PC-9 (cell line): ENCODE results near the gene GREB1L. TPM values are rescaled to one million over a fixed set of nuclear protein-coding genes. Genes with fewer than 3 reads are reported as not detected.

ENCODE experiments used
- BruUV-seq: library from RNA; stranded (reverse); fragments of 400-500 nt; replicated peaks from 2 replicates; lab custom pipeline; 2021; lab: Mats Ljungman, UMichigan
- CTCF ChIA-PET: fragments of 300-600 bp; sonication (Branson Sonifier 250); formaldehyde crosslinking; loops from one replicate; lab custom pipeline; 2022; ENCODE audit warnings: antibody characterized with exemption; lab: Charles Lee
- POLR2A ChIA-PET: fragments of 300-600 bp; sonication (Branson Sonifier 250); formaldehyde crosslinking; loops from one replicate; lab custom pipeline; 2022; ENCODE audit warnings: antibody characterized with exemption; ENCODE audit not compliant: unreplicated experiment; lab: Charles Lee
- DNase-seq, 2 experiments: peaks; one replicate each; pipeline versions ENCODE4 v3.0.0 to v3.0.0-alpha.2; 2015 to 2022; ENCODE audit warnings: mixed read lengths in 1 of 2
- H2AFZ ChIP-seq: fragments of 200-600 bp; sonication (generic); 2 replicates; pipeline ENCODE4 v1.8.1; 2017; ENCODE audit warnings: antibody characterized with exemption
- H3F3A ChIP-seq: fragments of 200-600 bp; sonication (generic); 2 replicates; pipeline ENCODE4 v1.8.1; 2017; ENCODE audit warnings: antibody characterized with exemption, mild to moderate bottlenecking, low read depth; ENCODE audit not compliant: insufficient read depth
- H3K27ac ChIP-seq: fragments of 200-600 bp; sonication (generic); 2 replicates; pipeline ENCODE4 v1.6.1; 2016; ENCODE audit warnings: mixed run types
- H3K27me3 ChIP-seq: fragments of 200-600 bp; sonication (generic); 2 replicates; pipeline ENCODE4 v1.6.1; 2016; ENCODE audit warnings: low read depth, mixed run types; ENCODE audit not compliant: insufficient read depth
- H3K36me3 ChIP-seq: fragments of 200-600 bp; sonication (generic); 2 replicates; pipeline ENCODE4 v1.6.1; 2016; ENCODE audit warnings: low read depth, mixed run types
- H3K4me1 ChIP-seq: fragments of 200-600 bp; sonication (generic); replicated peaks from 2 replicates; pipeline ENCODE4 v1.6.1; 2016; ENCODE audit warnings: mixed run types; ENCODE audit not compliant: insufficient read depth
- H3K4me2 ChIP-seq: fragments of 200-600 bp; sonication (generic); 2 replicates; pipeline ENCODE4 v1.6.1; 2017; ENCODE audit warnings: mixed run types
- H3K4me3 ChIP-seq: fragments of 200-600 bp; sonication (generic); 2 replicates; pipeline ENCODE4 v1.6.1; 2016; ENCODE audit warnings: mixed run types
- H3K79me2 ChIP-seq: fragments of 200-600 bp; sonication (generic); 2 replicates; pipeline ENCODE4 v1.6.1; 2017; ENCODE audit warnings: low read depth, mixed run types
- H3K9me2 ChIP-seq: fragments of 200-600 bp; sonication (generic); 2 replicates; pipeline ENCODE4 v1.8.1; 2017; ENCODE audit warnings: mild to moderate bottlenecking; ENCODE audit not compliant: insufficient read depth
- H3K9me3 ChIP-seq: fragments of 200-600 bp; sonication (generic); 2 replicates; pipeline ENCODE4 v1.8.1; 2016; ENCODE audit warnings: low read depth; ENCODE audit not compliant: insufficient read depth
- H4K20me1 ChIP-seq: fragments of 200-600 bp; sonication (generic); 2 replicates; pipeline ENCODE4 v1.8.1; 2017; ENCODE audit not compliant: insufficient read depth
- EZH2 ChIP-seq: fragments of 200-600 bp; sonication (generic); IDR thresholded peaks from 2 replicates; pipeline ENCODE4 v1.8.0; 2017; ENCODE audit warnings: antibody characterized with exemption, low read depth
- intact Hi-C: fragments of 100-400 bp; cut with micrococcal nuclease; formaldehyde crosslinking; loops from one replicate; pipeline ENCODE4 v1.10.0; 2022; ENCODE audit not compliant: unreplicated experiment
- total RNA-seq: library from RNA; stranded (reverse); gene quantifications from 2 replicates; pipeline ENCODE4 v1.2.3, GENCODE V29; 2021
- TF ChIP-seq, protein P1 (sequence below): fragments of 200-600 bp; sonication (generic); conservative IDR thresholded peaks from 2 replicates; pipeline ENCODE4 v1.6.1; 2017; ENCODE audit warnings: mixed run types, antibody characterized with exemption, mild to moderate bottlenecking, moderate library complexity

Gene GREB1L
- total RNA-seq, 1 experiment from 2014 or later: 6.0 TPM

DNA sequence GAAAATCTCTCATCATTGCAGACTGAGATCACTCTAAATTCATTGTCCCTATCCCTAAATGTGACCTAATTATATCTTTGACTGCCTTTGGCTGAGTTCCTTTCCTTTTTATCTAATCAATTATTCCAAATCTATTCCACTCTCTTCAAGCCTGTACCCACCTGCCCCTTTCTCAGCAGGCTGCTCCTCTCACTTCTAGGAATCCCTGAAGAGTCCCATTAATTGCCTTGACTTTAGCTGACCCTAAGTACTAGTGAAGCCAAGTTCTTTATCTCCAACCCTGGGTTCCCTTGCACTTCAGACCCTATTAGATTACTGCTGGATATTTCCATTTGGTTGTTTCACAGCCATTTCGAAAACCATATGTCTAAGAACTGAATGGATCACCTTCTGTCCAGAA, 102.8 kb downstream of the GREB1L start:
- Histone ChIP-seq H3K79me2 (no peaks in the 10 kb centered on the region), H3K27ac (no peak overlapping the region), H3K36me3 (no peaks in the 10 kb centered on the region), H3F3A (0 out of 2 replicates have a peak, but pooled peaks cover 9% of the 10 kb centered on the region), H3K4me1 (peaks cover 16% of the 10 kb centered on the region), H4K20me1 (no peaks in the 10 kb centered on the region), H3K9me3 (no peaks in the 10 kb centered on the region), H3K4me2 (no peak overlapping the region), H3K9me2 (no peaks in the 10 kb centered on the region), H3K27me3 (no peaks in the 10 kb centered on the region), H3K4me3 (no peak overlapping the region), H2AFZ (no peak overlapping the region)
- CTCF ChIA-PET: no interaction called here
- DNase-seq: no peak
- BruUV-seq: no TSS peak
- TF ChIP-seq, protein P1, sequence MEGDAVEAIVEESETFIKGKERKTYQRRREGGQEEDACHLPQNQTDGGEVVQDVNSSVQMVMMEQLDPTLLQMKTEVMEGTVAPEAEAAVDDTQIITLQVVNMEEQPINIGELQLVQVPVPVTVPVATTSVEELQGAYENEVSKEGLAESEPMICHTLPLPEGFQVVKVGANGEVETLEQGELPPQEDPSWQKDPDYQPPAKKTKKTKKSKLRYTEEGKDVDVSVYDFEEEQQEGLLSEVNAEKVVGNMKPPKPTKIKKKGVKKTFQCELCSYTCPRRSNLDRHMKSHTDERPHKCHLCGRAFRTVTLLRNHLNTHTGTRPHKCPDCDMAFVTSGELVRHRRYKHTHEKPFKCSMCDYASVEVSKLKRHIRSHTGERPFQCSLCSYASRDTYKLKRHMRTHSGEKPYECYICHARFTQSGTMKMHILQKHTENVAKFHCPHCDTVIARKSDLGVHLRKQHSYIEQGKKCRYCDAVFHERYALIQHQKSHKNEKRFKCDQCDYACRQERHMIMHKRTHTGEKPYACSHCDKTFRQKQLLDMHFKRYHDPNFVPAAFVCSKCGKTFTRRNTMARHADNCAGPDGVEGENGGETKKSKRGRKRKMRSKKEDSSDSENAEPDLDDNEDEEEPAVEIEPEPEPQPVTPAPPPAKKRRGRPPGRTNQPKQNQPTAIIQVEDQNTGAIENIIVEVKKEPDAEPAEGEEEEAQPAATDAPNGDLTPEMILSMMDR: no peak
- no peak for TF ChIP-seq EZH2
- intact Hi-C loops: no loop called here
- POLR2A ChIA-PET: no interaction called here

DNA sequence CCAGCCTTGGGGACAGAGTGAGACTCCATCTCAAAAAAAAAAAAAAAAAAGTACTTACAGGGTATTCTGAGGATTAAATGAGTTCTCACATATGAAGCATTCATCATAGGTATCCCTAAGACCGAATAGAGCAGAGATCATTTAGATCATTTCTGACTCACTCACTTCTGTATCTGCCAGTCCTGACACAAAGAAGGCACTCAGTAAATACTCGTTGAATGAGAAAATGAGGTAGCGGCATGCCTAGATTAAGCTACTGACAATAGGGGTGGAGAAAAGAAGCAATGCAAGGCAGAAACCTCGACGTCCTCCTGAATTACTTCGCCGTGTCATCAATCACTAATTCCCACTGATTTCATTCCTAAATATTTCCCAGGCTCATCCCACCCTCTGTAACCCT, 103.8 kb downstream of the GREB1L start:
- Histone ChIP-seq H3K9me2 (no peaks in the 10 kb centered on the region), H3K36me3 (no peaks in the 10 kb centered on the region), H3K79me2 (no peaks in the 10 kb centered on the region), H3K27ac (no peak overlapping the region), H3K27me3 (no peaks in the 10 kb centered on the region), H2AFZ (no peak overlapping the region), H3K4me2 (no peak overlapping the region), H4K20me1 (no peaks in the 10 kb centered on the region), H3K4me3 (no peak overlapping the region), H3K4me1 (peaks cover 12% of the 10 kb centered on the region), H3K9me3 (no peaks in the 10 kb centered on the region), H3F3A (0 out of 2 replicates have a peak, but pooled peaks cover 9% of the 10 kb centered on the region)
- intact Hi-C loops: no loop called here
- no peak for DNase-seq
- CTCF ChIA-PET: no interaction called here
- no TSS peak for BruUV-seq
- POLR2A ChIA-PET: interaction anchor here (0.6 kb wide), 1 partner anchor 398 kb away, joined by 15 read pairs; no protein-coding TSS in a partner anchor
- TF ChIP-seq, protein P1: no peak
- TF ChIP-seq EZH2: no peak

DNA sequence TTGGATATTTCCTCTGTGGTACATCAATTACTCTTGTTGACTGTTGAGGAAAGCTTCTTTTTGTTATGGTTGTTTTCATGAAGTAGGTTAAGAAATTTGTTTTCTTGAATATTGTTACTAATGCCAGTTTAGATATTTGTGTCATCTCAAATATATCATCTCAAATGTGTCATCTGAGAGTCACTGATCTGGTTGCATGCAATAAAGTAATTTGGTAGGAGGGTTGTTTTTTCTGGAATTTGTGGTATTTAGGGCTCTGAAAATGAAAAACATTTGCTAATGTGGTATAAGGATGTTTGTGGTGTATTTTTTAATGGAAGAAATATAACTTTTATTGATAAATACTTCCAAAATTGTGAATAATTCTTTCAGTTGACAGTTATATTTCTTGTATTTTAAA, 117.7 kb downstream of the GREB1L start:
- no peak for DNase-seq
- Histone ChIP-seq H3K4me3 (no peak overlapping the region), H3K9me3 (no peaks in the 10 kb centered on the region), H3K36me3 (no peaks in the 10 kb centered on the region), H2AFZ (no peak overlapping the region), H3K27me3 (no peaks in the 10 kb centered on the region), H4K20me1 (no peaks in the 10 kb centered on the region), H3K4me1 (no peaks in the 10 kb centered on the region), H3F3A (no peaks in the 10 kb centered on the region), H3K4me2 (no peak overlapping the region), H3K27ac (no peak overlapping the region), H3K79me2 (no peaks in the 10 kb centered on the region), H3K9me2 (no peaks in the 10 kb centered on the region)
- TF ChIP-seq EZH2: no peak
- TF ChIP-seq, protein P1: no peak
- CTCF ChIA-PET: interaction anchor here (0.7 kb wide), 1 partner anchor 132 kb away, joined by 3 read pairs; no protein-coding TSS in a partner anchor
- POLR2A ChIA-PET: no interaction called here
- intact Hi-C loops: no loop called here
- no TSS peak for BruUV-seq
